HepG2 (cell line): ENCODE measurements around the gene TIMM44. TPM values are rescaled to one million over a fixed set of nuclear protein-coding genes. Genes with fewer than 3 reads are reported as not detected.
A peak's percentile ranks its signal among the peaks of the same experiment; 100 is the strongest.

Experiments
- ATAC-seq: fragments of 200-7000 bp; cut with Tn5 transposase; 3 replicates; pipeline ENCODE4 v1.9.1; 2020; ENCODE audit warnings: mild to moderate bottlenecking, moderate library complexity
- BruUV-seq: library from RNA; stranded (reverse); fragments of 400-500 nt; replicated peaks from 2 replicates; lab custom pipeline; 2021; lab: Mats Ljungman, UMichigan
- CTCF ChIA-PET: fragments of 300-600 bp; formaldehyde crosslinking; extraction: SDS; loops from one replicate; lab custom pipeline; 2021; ENCODE audit warnings: low total read pairs, inconsistent platforms, low intra/inter-chr PET ratio; lab: Yijun Ruan, JAX
- POLR2A ChIA-PET: fragments of 350-600 bp; sonication (Branson Sonifier 250); formaldehyde crosslinking; loops from one replicate; lab custom pipeline; 2020; ENCODE audit warnings: antibody characterized with exemption, inconsistent platforms; lab: Yijun Ruan, JAX
- DNase-seq: peaks from one replicate; pipeline ENCODE4 v3.0.0-alpha.2; 2015; ENCODE audit warnings: low spot score
- FAIRE-seq: peaks from 3 replicates; lab custom pipeline; 2011; peaks lifted over from hg19 to GRCh38; lab: Jason Lieb, UNC
- H2AFZ ChIP-seq: one replicate; pipeline ENCODE4 v1.6.1; 2011; ENCODE audit warnings: low read length, inconsistent platforms
- H3K27ac ChIP-seq: fragments of 300-600 bp; 3 replicates; pipeline ENCODE4 v1.8.0; 2011; ENCODE audit warnings: mixed run types, mild to moderate bottlenecking, mixed read lengths, low read length, inconsistent platforms; ENCODE audit not compliant: insufficient read depth; ENCODE audit errors: extremely low read length
- H3K27me3 ChIP-seq, 2 experiments: fragments of 200-600 bp in 1 of 2; 2 replicates in 1 of 2; 3 replicates in 1 of 2; pipeline versions ENCODE4 v1.6.0 to v1.8.0; 2011; ENCODE audit warnings: low read length in 2 of 2, mild to moderate bottlenecking in 2 of 2, moderate library complexity in 2 of 2, inconsistent platforms in 1 of 2; ENCODE audit not compliant: insufficient read depth in 2 of 2, control insufficient read depth in 1 of 2
- H3K36me3 ChIP-seq, 2 experiments: fragments of 200-600 bp in 1 of 2; replicated peaks in 1 of 2; 2 replicates in 1 of 2; 3 replicates in 1 of 2; pipeline versions ENCODE4 v1.5.1 to v1.8.0; 2011; ENCODE audit warnings: low read length in 2 of 2, inconsistent platforms in 1 of 2; ENCODE audit not compliant: insufficient read depth in 2 of 2, control insufficient read depth in 1 of 2
- H3K4me1 ChIP-seq: 2 replicates; pipeline ENCODE4 v1.5.1; 2012; ENCODE audit warnings: low read length, inconsistent platforms; ENCODE audit not compliant: insufficient read depth
- H3K4me2 ChIP-seq: 2 replicates; pipeline ENCODE4 v1.6.0; 2011; ENCODE audit warnings: low read depth, low read length, inconsistent platforms
- H3K4me3 ChIP-seq, 3 experiments: fragments of 200-600 bp in 1 of 3; sonication (generic), shearing (Covaris generic) in 1 of 3; replicated peaks in 1 of 3; 2 replicates each; pipeline ENCODE4 v1.5.1; 2011 to 2016; ENCODE audit warnings: low read length in 3 of 3, inconsistent platforms in 2 of 3, low read depth in 2 of 3, mild to moderate bottlenecking in 2 of 3, control low read depth in 1 of 3, mixed read lengths in 1 of 3; ENCODE audit not compliant: insufficient read depth in 1 of 3
- H3K79me2 ChIP-seq: one replicate; pipeline ENCODE4 v1.6.1; 2011; ENCODE audit warnings: low read length, inconsistent platforms; ENCODE audit not compliant: insufficient read depth
- H3K9ac ChIP-seq: 2 replicates; pipeline ENCODE4 v1.6.0; 2011; ENCODE audit warnings: mild to moderate bottlenecking, low read depth, low read length, inconsistent platforms; ENCODE audit not compliant: insufficient read depth
- H3K9me3 ChIP-seq: 2 replicates; pipeline ENCODE4 v1.5.1; 2012; ENCODE audit warnings: mild to moderate bottlenecking, low read length
- H4K20me1 ChIP-seq: 2 replicates; pipeline ENCODE4 v1.6.0; 2011; ENCODE audit warnings: inconsistent platforms, mild to moderate bottlenecking, low read length, moderate library complexity; ENCODE audit not compliant: insufficient read depth
- AKNA ChIP-seq: sonication (generic); formaldehyde crosslinking; IDR thresholded peaks from 2 replicates; pipeline ENCODE4 v1.4.0; 2020; ENCODE audit warnings: missing genetic modification reagents, borderline replicate concordance
- BRCA1 ChIP-seq: sonication (generic); formaldehyde crosslinking; IDR thresholded peaks from 2 replicates; pipeline ENCODE4 v1.4.0; 2020; ENCODE audit warnings: missing genetic modification reagents
- EHMT2 ChIP-seq: fragments of 200-600 bp; sonication (generic); IDR thresholded peaks from 2 replicates; pipeline ENCODE4 v1.7.0; 2017; ENCODE audit warnings: antibody characterized with exemption, low read depth, low read length, borderline replicate concordance
- GATA4 ChIP-seq: sonication (generic); IDR thresholded peaks from 2 replicates; pipeline ENCODE4 v1.6.1; 2016; ENCODE audit warnings: antibody characterized with exemption, low read depth, borderline replicate concordance
- HMG20B ChIP-seq: conservative IDR thresholded peaks from 2 replicates; pipeline ENCODE4 v1.6.1; 2016; ENCODE audit warnings: missing genetic modification reagents, missing compliant biosample characterization
- KDM5B ChIP-seq: sonication (generic); formaldehyde crosslinking; IDR thresholded peaks from 2 replicates; pipeline ENCODE4 v1.4.0; 2020; ENCODE audit warnings: missing genetic modification reagents, mild to moderate bottlenecking, borderline replicate concordance
- MTF1 ChIP-seq: sonication (generic); formaldehyde crosslinking; IDR thresholded peaks from 2 replicates; pipeline ENCODE4 v1.5.0; 2020; ENCODE audit warnings: missing genetic modification reagents
- NFIC ChIP-seq: IDR thresholded peaks from 2 replicates; pipeline ENCODE4 v1.6.1; 2012; ENCODE audit warnings: mild to moderate bottlenecking, low read length, inconsistent platforms
- PAWR ChIP-seq: sonication (generic); formaldehyde crosslinking; IDR thresholded peaks from 2 replicates; pipeline ENCODE4 v1.4.0; 2020; ENCODE audit warnings: missing genetic modification reagents, mild to moderate bottlenecking, borderline replicate concordance
- POLR2A ChIP-seq, 2 experiments: IDR thresholded peaks; 2 replicates each; pipeline ENCODE4 v1.6.1; 2011; ENCODE audit warnings: low read depth in 2 of 2, low read length in 2 of 2, mild to moderate bottlenecking in 1 of 2, moderate library complexity in 1 of 2; ENCODE audit not compliant: insufficient read depth in 1 of 2
- RBFOX2 ChIP-seq: fragments of 200-400 bp; formaldehyde crosslinking; IDR thresholded peaks from 2 replicates; pipeline ENCODE4 v1.6.1; 2017; ENCODE audit warnings: low read depth, mild to moderate bottlenecking, low read length
- SSRP1 ChIP-seq: IDR thresholded peaks from 2 replicates; pipeline ENCODE4 v1.6.1; 2016; ENCODE audit warnings: control low read depth
- ZNF615 ChIP-seq: sonication (generic); formaldehyde crosslinking; IDR thresholded peaks from 2 replicates; pipeline ENCODE4 v1.5.0; 2020; ENCODE audit warnings: mild to moderate bottlenecking, missing genetic modification reagents, borderline replicate concordance
- ZNF724P ChIP-seq: sonication (generic); formaldehyde crosslinking; IDR thresholded peaks from 2 replicates; pipeline ENCODE4 v1.8.0; 2022; ENCODE audit warnings: missing genetic modification reagents, borderline replicate concordance
- ZNF766 ChIP-seq: sonication (generic); formaldehyde crosslinking; IDR thresholded peaks from 2 replicates; pipeline ENCODE4 v1.5.0; 2020; ENCODE audit warnings: missing genetic modification reagents, borderline replicate concordance
- WGBS: methylation state at CpG from one replicate; pipeline ENCODE4 v1.1.6; 2017; ENCODE audit warnings: low lambda C conversion rate; 5-methylcytosine and 5-hydroxymethylcytosine counted together
- in situ Hi-C: cut with HindIII; loops from 2 replicates; pipeline ENCODE4 v1.10.0; 2017; ENCODE audit warnings: low pct_unique_long_range_greater_than_20kb; ENCODE audit not compliant: extremely low pct_ligation_motif_present
- intact Hi-C: fragments of 100-400 bp; cut with micrococcal nuclease; formaldehyde crosslinking; loops from one replicate; pipeline ENCODE4 v1.10.0; 2022; ENCODE audit not compliant: unreplicated experiment
- polyA plus RNA-seq, 8 experiments: library from polyadenylated mRNA; depleted of rRNA in 3 of 8; stranded (reverse) in 7 of 8; unstranded in 1 of 8; fragments of >200 nt; fragmentation: Illumina TruSeq in 4 of 8; extraction: Trizol in 4 of 8; gene quantifications; 2 replicates each; pipeline versions ENCODE4 v1.2.1 to v1.2.3, GENCODE V29; 2011 to 2016; ENCODE audit warnings: low read depth in 4 of 8, missing spikeins in 1 of 8, mixed read lengths in 1 of 8; ENCODE audit not compliant: insufficient read depth in 1 of 8
- total RNA-seq, 5 experiments: library from RNA; depleted of rRNA; stranded (reverse); fragments of >200 nt; fragmentation: Illumina TruSeq; extraction: Trizol; gene quantifications; 2 replicates each; pipeline ENCODE4 v1.2.3, GENCODE V29; 2016; ENCODE audit warnings: low read depth in 1 of 5
- TF ChIP-seq, protein P1 (sequence below): IDR thresholded peaks from 2 replicates; pipeline ENCODE4 v1.6.1; 2016; ENCODE audit warnings: low read depth, missing genetic modification reagents, missing compliant biosample characterization

TIMM44 gene
- total and polyA plus RNA-seq, 2 of the 13 experiments (the other 11 are each of a cell fraction or from before 2014, with no cell fraction given) = 42.9 to 72.6 TPM

- no peak overlapping the region for H3K4me2 ChIP-seq
- no peak overlapping the region for H3K27ac ChIP-seq
- FAIRE-seq (no peak), DNase-seq (no peak), ATAC-seq (no peak)
- H3K9me3 ChIP-seq = no peaks in the 10 kb centered on the region
- H3K9ac ChIP-seq = no peak overlapping the region
- intact Hi-C loops (no loop called here), in situ Hi-C loops (no loop called here)
- peaks cover 33% of the 10 kb centered on the region for H3K4me1 ChIP-seq
- BruUV-seq = no TSS peak
- no peak overlapping the region for H3K4me3 ChIP-seq
- H4K20me1 ChIP-seq = peaks cover 13% of the 10 kb centered on the region; the same call in 1 of the 2 replicates
- H3K79me2 ChIP-seq = peaks cover 29% of the 10 kb centered on the region
- peaks cover 4 to 27% of the 10 kb centered on the region in 2 experiments; a peak in 4 of 5 replicates for H3K36me3 ChIP-seq
- CTCF ChIA-PET = no interaction called here
- H2AFZ ChIP-seq = no peak overlapping the region
- POLR2A ChIA-PET = interaction anchor here (1.0 to 3.4 kb wide), 3 partner anchors 9 to 38 kb away, joined by 3 to 24 read pairs (median 3); partner anchors contain the start of gene SNAPC2
- WGBS = 97% methylated on average over 18 of the region's 19 CpGs
- no peaks in the 10 kb centered on the region; a peak in 1 of 5 replicates for H3K27me3 ChIP-seq
- TF ChIP-seq ZNF724P (no peak), BRCA1 (CRISPR knock-in tag) (no peak), GATA4 (no peak), EHMT2 (no peak), PAWR (CRISPR knock-in tag) (no peak), RBFOX2 (peak; percentile 60; the same call in 1 of the 2 replicates), POLR2A (IDR thresholded peaks at IDR 0.05; ENCODE audit: insufficient read depth in 1 of 2, low read depth in 2 of 2, low read length in 2 of 2) (peak in 1 of 2 experiments; percentile 35; a peak in 2 of 4 replicates), SSRP1 (CRISPR knock-in tag) (no peak), ZNF766 (no peak), HMG20B (CRISPR knock-in tag) (no peak), ZNF615 (no peak), AKNA (no peak), MTF1 (CRISPR knock-in tag) (no peak), KDM5B (CRISPR knock-in tag) (0 out of 2 replicates have a peak, but pooled peaks have one; percentile 21), NFIC (no peak)
- TF ChIP-seq, protein P1, sequence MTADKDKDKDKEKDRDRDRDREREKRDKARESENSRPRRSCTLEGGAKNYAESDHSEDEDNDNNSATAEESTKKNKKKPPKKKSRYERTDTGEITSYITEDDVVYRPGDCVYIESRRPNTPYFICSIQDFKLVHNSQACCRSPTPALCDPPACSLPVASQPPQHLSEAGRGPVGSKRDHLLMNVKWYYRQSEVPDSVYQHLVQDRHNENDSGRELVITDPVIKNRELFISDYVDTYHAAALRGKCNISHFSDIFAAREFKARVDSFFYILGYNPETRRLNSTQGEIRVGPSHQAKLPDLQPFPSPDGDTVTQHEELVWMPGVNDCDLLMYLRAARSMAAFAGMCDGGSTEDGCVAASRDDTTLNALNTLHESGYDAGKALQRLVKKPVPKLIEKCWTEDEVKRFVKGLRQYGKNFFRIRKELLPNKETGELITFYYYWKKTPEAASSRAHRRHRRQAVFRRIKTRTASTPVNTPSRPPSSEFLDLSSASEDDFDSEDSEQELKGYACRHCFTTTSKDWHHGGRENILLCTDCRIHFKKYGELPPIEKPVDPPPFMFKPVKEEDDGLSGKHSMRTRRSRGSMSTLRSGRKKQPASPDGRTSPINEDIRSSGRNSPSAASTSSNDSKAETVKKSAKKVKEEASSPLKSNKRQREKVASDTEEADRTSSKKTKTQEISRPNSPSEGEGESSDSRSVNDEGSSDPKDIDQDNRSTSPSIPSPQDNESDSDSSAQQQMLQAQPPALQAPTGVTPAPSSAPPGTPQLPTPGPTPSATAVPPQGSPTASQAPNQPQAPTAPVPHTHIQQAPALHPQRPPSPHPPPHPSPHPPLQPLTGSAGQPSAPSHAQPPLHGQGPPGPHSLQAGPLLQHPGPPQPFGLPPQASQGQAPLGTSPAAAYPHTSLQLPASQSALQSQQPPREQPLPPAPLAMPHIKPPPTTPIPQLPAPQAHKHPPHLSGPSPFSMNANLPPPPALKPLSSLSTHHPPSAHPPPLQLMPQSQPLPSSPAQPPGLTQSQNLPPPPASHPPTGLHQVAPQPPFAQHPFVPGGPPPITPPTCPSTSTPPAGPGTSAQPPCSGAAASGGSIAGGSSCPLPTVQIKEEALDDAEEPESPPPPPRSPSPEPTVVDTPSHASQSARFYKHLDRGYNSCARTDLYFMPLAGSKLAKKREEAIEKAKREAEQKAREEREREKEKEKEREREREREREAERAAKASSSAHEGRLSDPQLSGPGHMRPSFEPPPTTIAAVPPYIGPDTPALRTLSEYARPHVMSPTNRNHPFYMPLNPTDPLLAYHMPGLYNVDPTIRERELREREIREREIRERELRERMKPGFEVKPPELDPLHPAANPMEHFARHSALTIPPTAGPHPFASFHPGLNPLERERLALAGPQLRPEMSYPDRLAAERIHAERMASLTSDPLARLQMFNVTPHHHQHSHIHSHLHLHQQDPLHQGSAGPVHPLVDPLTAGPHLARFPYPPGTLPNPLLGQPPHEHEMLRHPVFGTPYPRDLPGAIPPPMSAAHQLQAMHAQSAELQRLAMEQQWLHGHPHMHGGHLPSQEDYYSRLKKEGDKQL (CRISPR knock-in tag) = no peak
Measured at GRCh38 chr19:7907122-7907521, 36.3 kb downstream of the TIMM44 start.
